Cardiac muscle cell (in vitro differentiated cells and primary cell): ENCODE data around the gene AASS. TPM values are rescaled to one million over a fixed set of nuclear protein-coding genes. Genes with fewer than 3 reads are reported as not detected.
"Not testable (repeated sequence)": the region's sequence is repeated elsewhere in the genome, so short reads cannot be mapped to it uniquely, and the experiment has no call there.

ENCODE experiments used
- DNase-seq, 2 donors: peaks; one replicate each; pipeline versions ENCODE4 v3.0.0 to v3.0.0-alpha.2; 2010 to 2017; ENCODE audit warnings: low read depth in 1 of 2, low spot score in 1 of 2
- H3K27ac ChIP-seq: fragments of 200-600 bp; sonication (generic); 2 replicates; pipeline ENCODE4 v1.5.1; 2016
- H3K27me3 ChIP-seq: fragments of 200-600 bp; sonication (generic); 2 replicates; pipeline ENCODE4 v1.6.0; 2016; ENCODE audit warnings: control low read depth
- H3K36me3 ChIP-seq: fragments of 200-600 bp; sonication (generic); 2 replicates; pipeline ENCODE4 v1.5.1; 2016; ENCODE audit warnings: control low read depth
- H3K4me1 ChIP-seq: fragments of 200-600 bp; sonication (generic); 2 replicates; pipeline ENCODE4 v1.8.1; 2017; ENCODE audit warnings: low read depth, mild to moderate bottlenecking, mixed run types
- H3K4me3 ChIP-seq: fragments of 200-600 bp; sonication (generic); 2 replicates; pipeline ENCODE4 v1.5.1; 2016; ENCODE audit warnings: mild to moderate bottlenecking
- H3K9me3 ChIP-seq: fragments of 200-600 bp; sonication (generic); 2 replicates; pipeline ENCODE4 v1.5.1; 2017; ENCODE audit warnings: low read depth, mild to moderate bottlenecking, control low read depth
- polyA plus RNA-seq: library from polyadenylated mRNA; unstranded; fragments of >200 nt; fragmentation: Nextera tagmentation; extraction: Ambion mirVana; gene quantifications from 2 replicates; pipeline ENCODE4 v1.2.1, GENCODE V29; 2016
- total RNA-seq: library from RNA; depleted of rRNA; stranded (reverse); fragments of >200 nt; gene quantifications from 2 replicates; pipeline ENCODE4 v1.2.3, GENCODE V29; 2016
- TF ChIP-seq, protein P1 (sequence below): IDR thresholded peaks from 2 replicates; pipeline ENCODE4 v1.5.1; 2012; ENCODE audit warnings: low read depth, mild to moderate bottlenecking, low read length

Gene AASS
- total RNA-seq (25.0 and 42.1 TPM in 2 replicates), polyA plus RNA-seq (31.3 and 32.6 TPM in 2 replicates)

DNA sequence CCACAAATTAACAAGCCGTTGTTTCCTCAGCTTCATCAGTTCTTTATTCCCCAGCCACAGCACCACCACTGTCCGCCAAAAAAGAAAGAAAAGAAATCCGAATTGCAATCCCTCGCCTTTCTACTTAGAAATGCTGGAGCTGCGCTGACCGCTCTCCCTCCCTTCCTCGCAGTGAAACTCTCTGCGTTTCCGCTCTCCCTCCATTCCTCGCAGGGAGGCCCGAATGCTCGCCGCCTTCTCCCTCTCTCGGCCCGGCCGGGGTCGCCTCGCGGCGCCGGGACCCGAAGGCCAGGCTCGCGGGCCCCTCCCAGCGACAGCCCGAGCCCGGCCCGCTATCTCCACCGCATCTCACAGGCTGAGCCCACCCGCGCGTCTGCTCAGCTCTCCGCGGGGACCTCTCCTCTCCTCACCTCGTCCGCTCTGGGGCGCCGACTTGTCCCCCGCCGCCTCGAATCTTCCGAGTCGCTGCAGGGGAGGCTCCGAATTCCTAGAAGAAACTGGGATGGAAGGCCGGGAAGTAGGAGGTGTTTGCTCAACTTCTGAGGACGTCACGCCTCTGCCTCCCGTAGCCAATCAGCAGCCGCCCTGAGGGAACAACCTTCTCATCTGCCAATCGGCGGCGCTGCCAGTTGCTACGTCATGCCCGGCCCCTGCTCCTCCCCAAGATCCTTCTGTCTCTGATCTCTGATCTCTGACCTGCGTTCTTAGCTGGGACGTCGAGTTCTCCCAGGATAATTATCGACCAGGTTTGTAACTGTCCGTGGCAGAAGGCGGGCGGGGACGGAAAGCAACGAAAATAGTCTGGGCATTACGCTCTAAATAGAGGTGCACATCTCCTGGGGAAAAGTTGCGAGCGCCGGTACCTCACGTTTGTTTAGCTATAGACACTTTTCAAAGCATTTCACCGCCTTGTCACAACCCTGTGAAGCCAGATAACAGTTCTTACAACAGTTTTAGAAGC is at the start of gene AASS:
AASS (minus strand) TSS at position 499 of the 961 bp plus-strand sequence. CDS start 10,523 bp downstream, outside the sequence.
- Histone ChIP-seq H3K4me1 (peaks cover 22% of the 10 kb centered on the region), H3K27me3 (no peaks in the 10 kb centered on the region), H3K9me3 (no peaks in the 10 kb centered on the region), H3K36me3 (no peaks in the 10 kb centered on the region), H3K4me3 (peak within 1 kb of the TSS; percentile 74), H3K27ac (peak within 1 kb of the TSS; percentile 78)
- TF ChIP-seq, protein P1, sequence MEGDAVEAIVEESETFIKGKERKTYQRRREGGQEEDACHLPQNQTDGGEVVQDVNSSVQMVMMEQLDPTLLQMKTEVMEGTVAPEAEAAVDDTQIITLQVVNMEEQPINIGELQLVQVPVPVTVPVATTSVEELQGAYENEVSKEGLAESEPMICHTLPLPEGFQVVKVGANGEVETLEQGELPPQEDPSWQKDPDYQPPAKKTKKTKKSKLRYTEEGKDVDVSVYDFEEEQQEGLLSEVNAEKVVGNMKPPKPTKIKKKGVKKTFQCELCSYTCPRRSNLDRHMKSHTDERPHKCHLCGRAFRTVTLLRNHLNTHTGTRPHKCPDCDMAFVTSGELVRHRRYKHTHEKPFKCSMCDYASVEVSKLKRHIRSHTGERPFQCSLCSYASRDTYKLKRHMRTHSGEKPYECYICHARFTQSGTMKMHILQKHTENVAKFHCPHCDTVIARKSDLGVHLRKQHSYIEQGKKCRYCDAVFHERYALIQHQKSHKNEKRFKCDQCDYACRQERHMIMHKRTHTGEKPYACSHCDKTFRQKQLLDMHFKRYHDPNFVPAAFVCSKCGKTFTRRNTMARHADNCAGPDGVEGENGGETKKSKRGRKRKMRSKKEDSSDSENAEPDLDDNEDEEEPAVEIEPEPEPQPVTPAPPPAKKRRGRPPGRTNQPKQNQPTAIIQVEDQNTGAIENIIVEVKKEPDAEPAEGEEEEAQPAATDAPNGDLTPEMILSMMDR: peak; percentile 14
- peak; percentile 97 to 98 for DNase-seq

DNA sequence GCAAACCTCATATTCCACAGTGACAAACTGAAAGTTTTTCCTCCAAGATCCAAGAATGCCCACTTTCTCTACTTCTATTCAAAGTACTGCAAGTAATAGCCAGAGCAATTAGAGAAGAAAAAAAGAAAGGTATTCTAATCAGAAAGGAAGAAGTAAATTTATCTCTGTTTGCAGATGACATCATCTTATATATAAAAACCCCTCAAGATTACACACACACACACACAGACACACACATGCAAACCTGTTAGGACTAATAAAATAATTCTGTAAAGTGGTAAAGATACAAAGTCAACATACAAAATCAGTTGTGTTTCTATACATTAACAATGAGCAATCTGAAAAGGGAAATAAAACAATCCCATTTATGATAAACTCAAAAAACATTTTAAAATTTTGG is 44.7 kb upstream of the AASS start:
- TF ChIP-seq, protein P1: no peak
- Histone ChIP-seq H3K4me1 (no peaks in the 10 kb centered on the region), H3K36me3 (no peaks in the 10 kb centered on the region), H3K9me3 (no peaks in the 10 kb centered on the region), H3K27me3 (no peaks in the 10 kb centered on the region), H3K27ac (no peak overlapping the region), H3K4me3 (no peak overlapping the region)
- no peak for DNase-seq

DNA sequence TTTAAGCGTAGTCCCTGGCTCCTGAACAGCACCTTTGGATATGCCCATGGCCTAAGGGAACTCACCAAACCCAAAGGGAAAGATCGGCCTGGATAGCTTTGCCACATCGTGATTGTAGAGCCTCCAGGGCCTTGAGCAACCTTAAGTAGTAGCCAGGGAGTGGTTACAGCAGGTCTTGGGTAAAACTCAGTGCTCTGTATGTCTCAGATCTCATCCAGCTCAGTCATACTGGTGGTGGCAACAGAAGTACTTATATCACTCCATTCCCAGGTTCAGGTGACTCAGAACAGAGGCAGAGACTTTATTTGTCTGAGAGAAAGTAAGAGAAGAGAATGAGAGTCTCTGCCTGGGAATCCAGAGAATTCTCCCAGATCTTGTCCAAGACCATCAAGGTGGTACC is 39.1 kb upstream of the AASS start:
- DNase-seq: no peak
- TF ChIP-seq, protein P1: no peak
- H3K27me3 ChIP-seq: no peaks in the 10 kb centered on the region
- no peaks in the 10 kb centered on the region for H3K36me3 ChIP-seq
- H3K4me3 ChIP-seq: no peak overlapping the region
- H3K27ac ChIP-seq: no peak overlapping the region
- H3K4me1 ChIP-seq: no peaks in the 10 kb centered on the region
- H3K9me3 ChIP-seq: no peaks in the 10 kb centered on the region

DNA sequence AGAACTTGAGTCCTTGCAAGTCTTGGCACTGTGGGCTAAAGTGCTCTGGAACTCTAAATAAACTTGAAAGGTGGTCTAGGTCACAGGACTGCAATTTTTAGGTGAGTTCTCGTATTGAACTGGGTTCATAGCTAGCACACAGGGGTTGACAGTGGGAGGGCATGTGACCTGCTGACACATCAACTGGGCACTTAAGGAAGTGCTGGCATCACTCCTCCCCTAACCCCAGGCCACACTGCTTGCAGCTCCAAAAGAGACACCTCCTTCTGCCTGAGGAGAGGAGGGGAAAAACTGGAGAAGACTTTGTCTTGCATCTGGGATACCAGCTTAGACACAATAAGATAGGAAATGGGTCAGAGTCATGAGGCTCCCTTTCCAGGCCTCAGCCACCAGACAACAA is 38.0 kb upstream of the AASS start:
- H3K36me3 ChIP-seq: no peaks in the 10 kb centered on the region
- no peaks in the 10 kb centered on the region for H3K9me3 ChIP-seq

DNA sequence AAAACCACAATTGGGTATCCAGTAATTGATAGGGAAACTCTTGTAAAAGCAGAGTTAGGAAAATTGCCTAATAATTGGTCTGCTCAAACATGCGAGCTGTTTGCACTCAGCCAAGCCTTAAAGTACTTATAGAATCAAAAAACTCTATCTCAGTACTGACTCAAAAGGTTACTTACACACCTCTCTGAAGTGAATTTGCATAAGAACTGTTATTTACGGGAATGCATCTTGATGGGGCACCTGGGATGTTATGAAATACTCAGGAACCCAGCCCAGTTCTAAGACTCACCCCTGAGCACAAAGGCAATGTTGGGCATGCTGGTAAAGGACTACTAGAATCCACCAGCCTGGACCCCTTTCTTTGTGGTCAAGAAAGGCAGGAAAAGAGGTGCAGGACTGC is 28.1 kb upstream of the AASS start:
- not testable (repeated sequence) for H3K4me3 ChIP-seq, H3K27ac ChIP-seq, DNase-seq, H3K27me3 ChIP-seq, H3K36me3 ChIP-seq, H3K4me1 ChIP-seq, H3K9me3 ChIP-seq

More for the DNA sequence above, 38.0 kb upstream of the AASS start:
- Histone ChIP-seq H3K27me3 (no peaks in the 10 kb centered on the region), H3K4me1 (no peaks in the 10 kb centered on the region), H3K4me3 (no peak overlapping the region), H3K27ac (no peak overlapping the region)
- no peak for DNase-seq
- TF ChIP-seq, protein P1: no peak

DNA sequence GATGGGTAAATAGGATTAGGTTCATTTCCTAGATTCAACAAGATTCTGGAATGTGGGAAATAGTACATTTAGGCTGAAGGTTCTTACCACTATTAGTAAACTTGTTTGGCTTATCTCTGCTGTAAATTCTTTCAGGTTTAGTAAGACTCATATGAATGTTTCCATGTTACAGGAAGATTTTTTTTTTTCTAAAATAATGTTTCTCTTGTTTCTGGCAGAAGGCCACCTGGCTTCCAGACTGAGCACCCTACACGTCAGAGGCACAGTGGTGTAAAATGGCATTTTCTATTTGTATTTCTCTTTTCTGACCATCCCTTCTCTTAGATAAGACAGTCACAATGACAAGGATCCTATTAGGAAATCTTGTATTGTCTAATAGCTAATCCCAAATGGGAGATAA is 22.7 kb upstream of the AASS start:
- TF ChIP-seq, protein P1: no peak
- Histone ChIP-seq H3K4me1 (no peaks in the 10 kb centered on the region), H3K4me3 (no peak overlapping the region), H3K9me3 (no peaks in the 10 kb centered on the region), H3K27me3 (no peaks in the 10 kb centered on the region), H3K27ac (no peak overlapping the region), H3K36me3 (no peaks in the 10 kb centered on the region)
- DNase-seq: peak in 1 of 2 donors; percentile 92
